Parathyroid adenoma (tissue), 2 donors: Measurements from ENCODE around the gene BRSK1.

Experiments used
- H2AFZ ChIP-seq: fragments of 300-600 bp; sonication (generic); one replicate; pipeline ENCODE4 v1.7.0; 2017; ENCODE audit warnings: antibody characterized with exemption, mild to moderate bottlenecking
- H3K27ac ChIP-seq: fragments of 300-600 bp; sonication (generic); one replicate; pipeline ENCODE4 v1.7.0; 2017
- H3K27me3 ChIP-seq: fragments of 300-600 bp; sonication (generic); one replicate; pipeline ENCODE4 v1.7.0; 2017; ENCODE audit warnings: low read length; ENCODE audit not compliant: control insufficient read depth, insufficient read depth
- H3K36me3 ChIP-seq: fragments of 300-600 bp; sonication (generic); one replicate; pipeline ENCODE4 v1.7.0; 2017; ENCODE audit warnings: low read length; ENCODE audit not compliant: control insufficient read depth, insufficient read depth
- H3K4me1 ChIP-seq: fragments of 300-600 bp; sonication (generic); one replicate; pipeline ENCODE4 v1.7.0; 2017; ENCODE audit warnings: control low read depth
- H3K4me2 ChIP-seq: fragments of 300-600 bp; sonication (generic); one replicate; pipeline ENCODE4 v1.7.0; 2017; ENCODE audit warnings: low read length
- H3K4me3 ChIP-seq: fragments of 300-600 bp; sonication (generic); one replicate; pipeline ENCODE4 v1.7.0; 2017; ENCODE audit warnings: low read depth, low read length
- H3K79me2 ChIP-seq: fragments of 300-600 bp; sonication (generic); one replicate; pipeline ENCODE4 v1.7.0; 2017; ENCODE audit warnings: control low read depth
- H3K9ac ChIP-seq: fragments of 300-600 bp; sonication (generic); one replicate; pipeline ENCODE4 v1.7.0; 2017; ENCODE audit warnings: mild to moderate bottlenecking
- H3K9me3 ChIP-seq: fragments of 300-600 bp; sonication (generic); one replicate; pipeline ENCODE4 v1.7.0; 2017; ENCODE audit warnings: low read length; ENCODE audit not compliant: control insufficient read depth
- TF ChIP-seq, protein P1 (sequence below): fragments of 300-600 bp; sonication (generic); IDR thresholded peaks from one replicate; pipeline ENCODE4 v1.7.0; 2017; ENCODE audit warnings: antibody characterized with exemption, mild to moderate bottlenecking
- donor health status: primary hyperparathyroidism.

The BRSK1 gene

DNA sequence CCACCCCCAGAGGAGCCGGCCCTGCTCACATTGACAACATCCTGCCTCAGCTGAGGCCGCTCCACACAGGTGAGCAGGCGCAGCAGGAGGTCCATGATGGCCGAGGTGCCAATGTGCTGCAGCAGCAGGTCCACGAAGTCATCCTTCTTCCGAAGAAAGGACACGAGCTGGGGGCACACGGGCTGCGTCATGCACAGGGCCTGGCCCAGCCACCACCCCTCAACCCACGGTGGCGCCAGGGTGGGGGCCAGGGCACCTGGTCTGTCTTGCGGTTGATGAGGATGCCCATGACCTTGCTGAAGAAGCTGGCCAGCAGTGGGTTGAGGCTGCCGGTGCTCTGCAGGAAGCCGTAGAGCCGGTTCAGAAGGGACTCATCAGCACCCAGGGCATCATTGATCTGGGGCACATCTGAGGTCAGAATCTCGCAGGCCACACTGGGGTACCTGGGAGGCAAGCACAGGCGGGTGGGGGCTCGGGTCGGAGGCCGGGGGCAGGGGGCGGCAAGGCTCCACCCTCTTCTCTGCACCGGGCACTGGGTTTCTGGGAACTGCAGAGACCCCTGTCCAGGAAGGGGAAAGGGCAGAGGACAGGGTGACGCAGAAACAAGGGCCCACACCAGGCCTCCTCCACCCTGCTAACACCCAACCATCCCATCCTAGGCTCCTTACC lies 38.4 kb upstream of the BRSK1 start:
- Histone ChIP-seq H3K27ac (no peak overlapping the region), H3K27me3 (no peaks in the 10 kb centered on the region), H3K4me2 (no peak overlapping the region), H2AFZ (no peak overlapping the region), H3K79me2 (peaks cover 58% of the 10 kb centered on the region), H3K9me3 (no peaks in the 10 kb centered on the region), H3K4me1 (peaks cover 8% of the 10 kb centered on the region), H3K4me3 (no peak overlapping the region), H3K9ac (no peak overlapping the region), H3K36me3 (no peaks in the 10 kb centered on the region)
- TF ChIP-seq, protein P1, sequence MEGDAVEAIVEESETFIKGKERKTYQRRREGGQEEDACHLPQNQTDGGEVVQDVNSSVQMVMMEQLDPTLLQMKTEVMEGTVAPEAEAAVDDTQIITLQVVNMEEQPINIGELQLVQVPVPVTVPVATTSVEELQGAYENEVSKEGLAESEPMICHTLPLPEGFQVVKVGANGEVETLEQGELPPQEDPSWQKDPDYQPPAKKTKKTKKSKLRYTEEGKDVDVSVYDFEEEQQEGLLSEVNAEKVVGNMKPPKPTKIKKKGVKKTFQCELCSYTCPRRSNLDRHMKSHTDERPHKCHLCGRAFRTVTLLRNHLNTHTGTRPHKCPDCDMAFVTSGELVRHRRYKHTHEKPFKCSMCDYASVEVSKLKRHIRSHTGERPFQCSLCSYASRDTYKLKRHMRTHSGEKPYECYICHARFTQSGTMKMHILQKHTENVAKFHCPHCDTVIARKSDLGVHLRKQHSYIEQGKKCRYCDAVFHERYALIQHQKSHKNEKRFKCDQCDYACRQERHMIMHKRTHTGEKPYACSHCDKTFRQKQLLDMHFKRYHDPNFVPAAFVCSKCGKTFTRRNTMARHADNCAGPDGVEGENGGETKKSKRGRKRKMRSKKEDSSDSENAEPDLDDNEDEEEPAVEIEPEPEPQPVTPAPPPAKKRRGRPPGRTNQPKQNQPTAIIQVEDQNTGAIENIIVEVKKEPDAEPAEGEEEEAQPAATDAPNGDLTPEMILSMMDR = no peak

DNA sequence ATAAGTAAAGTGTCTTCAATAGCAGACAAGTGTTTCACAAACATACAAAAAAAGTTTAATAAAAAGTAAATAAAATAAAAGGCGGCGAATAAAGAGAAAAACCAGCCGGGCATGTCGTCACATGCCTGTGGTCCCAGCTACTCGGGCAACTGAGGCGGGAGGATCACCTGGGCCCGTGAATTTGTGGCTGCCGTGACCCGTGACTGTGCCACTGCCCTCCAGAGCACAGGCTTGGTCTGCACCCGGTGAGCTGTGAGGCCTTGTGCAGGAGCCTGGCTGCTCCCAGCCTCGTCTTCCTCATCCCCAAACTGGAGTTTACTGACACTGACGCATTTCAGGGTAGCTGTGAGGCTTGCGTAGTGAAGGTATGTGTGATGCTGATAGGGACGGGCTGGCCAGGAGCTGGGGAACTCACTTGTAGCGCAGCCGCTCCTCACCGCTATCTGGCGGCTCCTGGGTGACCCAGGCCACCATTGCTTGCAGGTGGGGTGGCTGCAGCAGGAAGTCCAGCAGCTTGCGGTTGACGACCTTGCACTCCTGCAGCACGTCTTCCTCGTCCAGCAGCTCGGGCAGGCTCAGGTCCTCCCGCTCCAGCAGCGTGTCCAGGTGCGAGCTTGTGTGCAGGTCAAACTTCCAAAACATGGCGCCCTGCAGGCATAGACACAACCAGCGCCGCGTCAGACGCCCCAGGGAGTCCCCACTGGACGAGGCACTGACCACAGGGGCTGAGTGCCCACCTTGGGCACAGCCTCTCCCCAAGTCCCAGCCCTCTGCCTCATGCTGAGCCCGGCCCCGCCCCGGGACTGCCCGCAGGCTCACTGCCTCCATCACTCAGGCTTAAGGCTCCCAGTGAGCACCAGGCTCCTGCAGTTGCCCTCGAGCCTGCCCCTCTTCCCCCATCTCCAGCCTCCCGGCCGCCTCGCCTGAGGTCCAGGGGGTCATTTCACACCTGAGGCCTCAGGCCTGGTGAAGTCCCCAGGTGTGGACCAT lies 37.0 kb upstream of the BRSK1 start:
- H3K27me3 ChIP-seq = no peaks in the 10 kb centered on the region
- TF ChIP-seq, protein P1 = no peak
- no peaks in the 10 kb centered on the region for H3K9me3 ChIP-seq
- no peak overlapping the region for H3K27ac ChIP-seq
- no peak overlapping the region for H3K4me2 ChIP-seq
- no peak overlapping the region for H3K4me3 ChIP-seq
- no peaks in the 10 kb centered on the region for H3K36me3 ChIP-seq
- H2AFZ ChIP-seq = no peak overlapping the region
- H3K4me1 ChIP-seq = peaks cover 9% of the 10 kb centered on the region
- peaks cover 66% of the 10 kb centered on the region for H3K79me2 ChIP-seq
- no peak overlapping the region for H3K9ac ChIP-seq

DNA sequence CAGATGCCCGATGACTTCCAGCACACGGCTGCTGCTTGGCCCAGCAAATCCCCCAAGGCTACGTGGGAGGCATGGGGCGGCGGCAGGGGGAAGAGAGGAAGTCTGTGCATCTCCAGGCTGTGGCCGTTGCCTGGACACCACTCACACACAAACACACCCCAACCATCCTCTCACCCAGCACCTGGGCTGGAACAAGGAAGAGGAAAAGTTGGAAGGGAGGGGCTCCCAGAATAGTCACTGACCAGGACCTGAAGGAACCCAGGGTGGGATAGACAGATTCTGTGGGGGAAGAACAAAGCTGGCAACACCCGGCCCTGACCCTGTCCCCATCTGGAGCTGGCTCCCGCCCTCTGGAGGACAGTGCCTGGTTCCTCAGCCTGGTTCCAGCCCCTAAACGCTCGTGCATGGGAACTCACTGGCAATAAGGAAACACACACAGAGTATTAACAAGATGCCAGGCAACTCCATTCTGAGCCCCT lies 36.1 kb upstream of the BRSK1 start:
- Histone ChIP-seq H3K4me3 (no peak overlapping the region), H3K9me3 (no peaks in the 10 kb centered on the region), H3K27me3 (no peaks in the 10 kb centered on the region), H3K4me1 (peaks cover 9% of the 10 kb centered on the region), H3K9ac (no peak overlapping the region), H3K36me3 (no peaks in the 10 kb centered on the region), H3K27ac (no peak overlapping the region), H2AFZ (no peak overlapping the region), H3K79me2 (peaks cover 63% of the 10 kb centered on the region), H3K4me2 (no peak overlapping the region)
- TF ChIP-seq, protein P1 = no peak

DNA sequence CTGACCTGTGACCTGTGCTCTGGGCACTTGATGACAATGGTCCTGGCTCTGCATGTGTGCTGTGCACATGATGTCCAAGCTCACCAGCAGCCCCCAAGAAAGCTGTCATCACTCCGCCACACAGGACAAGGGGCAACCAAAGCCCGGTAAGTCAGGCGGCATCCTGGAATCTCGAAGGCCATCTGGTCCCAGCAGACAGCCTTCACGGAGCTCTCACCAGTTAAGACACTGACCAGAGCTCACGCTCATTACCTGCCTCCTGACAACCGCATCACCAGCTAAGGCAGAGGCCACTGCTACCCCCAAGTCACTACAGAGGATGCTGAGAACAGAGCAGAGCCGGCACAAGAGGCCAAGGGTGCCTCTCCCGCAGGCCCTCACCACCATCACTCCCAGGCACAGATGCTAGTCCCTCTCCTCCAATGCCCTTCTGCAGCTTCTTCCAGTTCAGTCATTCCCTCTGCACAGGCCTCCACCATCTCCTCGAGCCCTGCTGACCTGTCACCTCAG lies 35.6 kb upstream of the BRSK1 start:
- Histone ChIP-seq H3K27ac (no peak overlapping the region), H3K79me2 (peaks cover 62% of the 10 kb centered on the region), H3K9me3 (no peaks in the 10 kb centered on the region), H3K27me3 (no peaks in the 10 kb centered on the region), H2AFZ (no peak overlapping the region), H3K4me2 (no peak overlapping the region), H3K4me1 (peaks cover 9% of the 10 kb centered on the region), H3K4me3 (no peak overlapping the region), H3K36me3 (no peaks in the 10 kb centered on the region), H3K9ac (no peak overlapping the region)
- TF ChIP-seq, protein P1 = no peak
